ENCODE results near the gene ADK.

Gene ADK

DNA sequence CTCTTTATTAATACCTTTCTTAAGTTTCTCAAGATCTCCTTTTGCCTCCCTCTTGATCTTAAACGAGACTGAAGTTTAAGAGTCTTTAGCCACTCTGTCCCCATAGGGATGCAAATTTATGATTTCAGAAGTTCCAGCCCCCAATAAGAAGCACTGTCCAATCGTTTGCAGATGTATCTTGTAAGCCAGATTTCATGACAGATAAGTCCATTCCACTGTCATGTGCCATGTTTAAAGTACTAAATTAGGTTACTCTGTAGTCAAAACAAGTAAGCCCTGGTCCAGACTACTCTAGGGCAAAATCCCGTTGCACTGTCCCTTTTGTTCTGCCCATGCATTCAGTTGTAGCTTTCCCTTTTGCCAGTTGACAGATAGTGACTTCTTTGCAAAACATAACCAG, 518.2 kb downstream of the ADK start:
- TF ChIP-seq POLR2A (IDR thresholded peaks at IDR 0.05; ENCODE audit: low read depth, low read length): no peak
- DNase-seq (ENCODE audit: insufficient read length, low spot score): no peak
- FAIRE-seq: no peak

DNA sequence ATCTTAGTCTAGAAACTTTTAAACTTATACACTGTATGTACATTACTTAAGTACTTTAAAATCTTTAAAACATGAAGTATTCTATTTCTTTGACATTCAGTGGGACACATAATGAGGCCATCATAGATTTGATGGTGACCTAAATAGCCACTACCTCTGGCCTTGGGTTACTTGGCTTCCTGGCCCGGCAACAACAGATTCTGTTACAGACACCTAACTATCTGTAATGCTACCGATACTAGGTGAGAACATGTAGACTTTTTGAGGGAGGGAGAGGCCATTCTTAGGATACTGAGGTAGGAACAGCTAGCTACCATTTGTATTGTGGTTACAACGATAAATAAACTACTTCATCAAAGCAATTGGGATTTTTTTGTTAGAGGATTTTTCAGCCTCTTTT, 520.7 kb downstream of the ADK start:
- FAIRE-seq (no peak), DNase-seq (ENCODE audit: insufficient read length, low spot score) (no peak)
- TF ChIP-seq POLR2A (IDR thresholded peaks at IDR 0.05; ENCODE audit: low read depth, low read length): no peak

DNA sequence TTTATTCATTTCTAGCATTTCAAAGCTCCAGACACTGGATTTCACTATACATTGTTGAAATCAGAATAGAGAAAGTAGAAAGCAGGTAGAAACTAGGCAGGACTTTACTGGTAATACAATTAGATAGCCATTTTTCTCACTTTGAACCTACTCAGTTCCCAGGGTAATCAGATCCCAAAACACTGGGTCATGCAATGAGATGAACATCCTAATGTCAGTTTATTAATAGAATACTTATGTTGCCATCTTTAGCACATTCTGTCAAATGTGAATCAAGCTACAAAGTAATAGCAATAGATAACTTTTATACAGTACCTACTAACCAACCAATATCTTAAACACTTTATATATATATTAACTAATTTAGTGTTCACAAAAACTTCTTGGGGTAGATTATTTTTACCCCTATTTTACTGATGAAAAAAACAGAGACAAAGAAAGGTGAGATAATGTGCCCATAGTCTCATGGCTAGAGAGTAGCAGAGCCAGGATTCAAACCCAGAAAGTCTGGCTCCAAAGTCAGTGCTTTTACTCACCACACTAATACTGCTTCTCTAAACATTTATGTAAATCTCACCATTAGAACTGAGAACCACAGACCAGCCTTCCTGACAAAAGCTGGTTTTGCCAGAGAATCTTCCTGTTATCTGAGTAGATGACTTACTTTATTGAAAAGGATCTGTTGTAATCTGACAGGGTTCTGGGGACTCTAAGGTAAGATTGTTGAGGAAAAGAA, 521.6 kb downstream of the ADK start:
- FAIRE-seq (peak; percentile 30), DNase-seq (ENCODE audit: insufficient read length, low spot score) (no peak)

GRCh38 chr10:74674927-74675326, 523.9 kb downstream of the ADK start:
- TF ChIP-seq POLR2A (IDR thresholded peaks at IDR 0.05; ENCODE audit: low read depth, low read length): no peak
- DNase-seq (ENCODE audit: insufficient read length, low spot score) (no peak), FAIRE-seq (peak; percentile 45)

More for the DNA sequence above, 521.6 kb downstream of the ADK start:
- TF ChIP-seq POLR2A (IDR thresholded peaks at IDR 0.05; ENCODE audit: low read depth, low read length): no peak

GRCh38 chr10:74675484-74675883, 524.5 kb downstream of the ADK start:
- DNase-seq (ENCODE audit: insufficient read length, low spot score): no peak
- no peak for TF ChIP-seq POLR2A (IDR thresholded peaks at IDR 0.05; ENCODE audit: low read depth, low read length)
- FAIRE-seq: peak; percentile 20

- DNase-seq (ENCODE audit: insufficient read length, low spot score): no peak
- no peak for FAIRE-seq
- TF ChIP-seq POLR2A (IDR thresholded peaks at IDR 0.05; ENCODE audit: low read depth, low read length): no peak
These were observed 526.9 kb downstream of the ADK start for GRCh38 chr10:74677951-74678350.

DNA sequence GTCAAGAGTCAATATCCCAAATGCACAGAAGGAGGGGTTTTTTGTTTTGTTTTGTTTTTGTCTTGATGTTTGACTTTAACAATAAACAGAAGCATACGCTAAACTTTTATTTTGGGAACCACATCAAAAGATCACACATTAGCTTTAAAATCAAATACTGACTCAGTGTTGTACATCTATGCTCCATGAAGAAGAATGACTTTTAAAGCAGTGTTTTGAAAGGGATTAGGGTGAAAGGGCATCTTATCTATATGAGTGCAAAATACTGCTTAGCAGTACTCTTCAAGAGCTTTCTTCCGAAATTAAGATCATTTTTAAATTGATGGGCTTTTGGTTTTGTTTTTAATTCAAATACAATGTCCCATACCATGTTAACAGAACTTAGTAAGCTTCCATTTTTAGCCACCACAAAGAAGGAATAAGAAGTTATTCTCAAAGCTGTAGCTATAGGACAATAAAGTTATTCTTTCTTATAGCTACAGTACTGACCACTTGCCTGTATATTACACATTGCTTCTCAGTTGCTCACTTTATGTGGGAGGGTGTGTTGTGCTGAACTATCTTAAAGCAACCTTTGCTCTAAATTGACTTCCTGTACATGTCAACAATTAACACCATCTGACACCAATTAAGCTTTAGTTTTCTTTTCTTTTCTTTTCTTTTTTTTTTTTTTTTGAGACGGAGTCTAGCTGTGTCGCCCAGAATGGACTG, 531.1 kb downstream of the ADK start:
- FAIRE-seq (peak; percentile 80), DNase-seq (ENCODE audit: insufficient read length, low spot score) (no peak)
- no peak for TF ChIP-seq POLR2A (IDR thresholded peaks at IDR 0.05; ENCODE audit: low read depth, low read length)

DNA sequence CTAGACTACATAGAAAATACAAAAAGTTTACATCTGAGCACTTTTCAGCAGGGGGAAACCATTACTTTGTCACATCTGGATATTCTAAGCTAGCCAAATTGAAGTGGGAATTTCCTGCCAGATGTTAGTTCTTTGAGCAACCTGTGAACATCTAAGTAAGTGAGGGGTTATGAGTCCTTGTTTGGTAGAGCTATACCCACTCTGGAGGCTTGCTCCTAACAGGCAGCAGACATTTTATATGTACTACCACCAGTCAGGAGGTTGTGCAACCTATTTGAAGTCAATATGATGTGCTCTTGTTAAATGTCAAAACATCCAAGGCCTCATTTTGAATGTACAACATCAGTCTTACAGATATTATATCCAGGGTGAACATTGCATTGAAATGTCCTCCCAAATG, 532.0 kb downstream of the ADK start:
- peak; percentile 71 for FAIRE-seq
- TF ChIP-seq POLR2A (IDR thresholded peaks at IDR 0.05; ENCODE audit: low read depth, low read length): no peak
- no peak for DNase-seq (ENCODE audit: insufficient read length, low spot score)

DNA sequence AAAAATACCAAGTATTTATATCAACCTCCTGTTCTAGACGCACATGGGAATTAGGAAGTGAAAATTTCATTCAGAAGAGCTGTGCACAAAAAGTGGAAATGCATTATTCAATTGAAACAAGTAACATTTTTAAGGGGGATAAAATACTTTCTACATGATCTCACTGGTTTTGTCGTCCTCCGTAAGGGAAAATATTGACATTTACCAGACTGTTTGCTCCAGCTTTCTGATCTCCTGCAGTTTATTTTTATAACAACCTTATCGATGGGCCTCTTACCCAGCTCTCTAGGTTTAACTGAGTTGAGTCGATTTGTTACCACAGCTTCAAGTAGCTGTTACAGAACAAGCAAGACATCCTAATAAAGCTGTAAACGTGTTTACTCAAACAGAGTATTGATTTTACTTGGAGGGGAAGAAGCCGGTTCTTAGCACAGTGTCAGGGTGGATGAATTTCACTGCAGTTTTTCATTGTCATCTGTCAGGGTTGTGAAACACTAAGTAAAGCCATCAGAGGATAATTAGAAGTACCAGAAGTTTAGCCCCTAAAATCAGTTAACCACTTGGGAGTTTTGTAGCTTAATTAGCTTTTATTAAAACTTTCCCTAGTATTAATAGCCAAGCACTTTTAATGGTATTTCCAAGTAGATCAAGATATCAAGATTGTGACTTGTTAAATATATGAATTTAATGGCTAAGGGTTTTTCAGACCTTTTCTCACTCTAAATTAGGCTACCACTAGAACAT, 532.8 kb downstream of the ADK start:
- FAIRE-seq (peak; percentile 79), DNase-seq (ENCODE audit: insufficient read length, low spot score) (no peak)
- TF ChIP-seq POLR2A (IDR thresholded peaks at IDR 0.05; ENCODE audit: low read depth, low read length): no peak

DNA sequence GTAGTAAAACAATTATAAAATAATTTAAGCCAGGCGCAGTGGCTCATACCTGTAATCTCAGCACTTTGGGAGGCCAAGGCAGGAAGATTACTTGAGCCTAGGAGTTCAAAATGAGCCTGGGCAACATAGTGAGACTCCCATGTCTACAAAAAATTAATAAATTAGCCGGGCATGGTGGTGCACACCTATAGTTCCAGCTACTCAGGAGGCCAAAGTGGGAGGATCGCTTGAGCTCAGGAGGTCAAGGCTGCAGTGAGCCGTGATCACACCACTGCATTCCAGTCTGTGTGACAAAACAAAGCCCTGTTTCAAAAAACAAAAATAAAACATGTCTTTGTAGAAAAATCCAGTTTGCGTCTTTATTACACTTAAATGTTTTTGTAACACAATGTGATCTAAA, 533.4 kb downstream of the ADK start:
- no peak for FAIRE-seq
- no peak for DNase-seq (ENCODE audit: insufficient read length, low spot score)
- no peak for TF ChIP-seq POLR2A (IDR thresholded peaks at IDR 0.05; ENCODE audit: low read depth, low read length)

- no peak for TF ChIP-seq POLR2A (IDR thresholded peaks at IDR 0.05; ENCODE audit: low read depth, low read length)
- FAIRE-seq (no peak), DNase-seq (ENCODE audit: insufficient read length, low spot score) (no peak)
These were observed 534.5 kb downstream of the ADK start for GRCh38 chr10:74685564-74685963.

DNA sequence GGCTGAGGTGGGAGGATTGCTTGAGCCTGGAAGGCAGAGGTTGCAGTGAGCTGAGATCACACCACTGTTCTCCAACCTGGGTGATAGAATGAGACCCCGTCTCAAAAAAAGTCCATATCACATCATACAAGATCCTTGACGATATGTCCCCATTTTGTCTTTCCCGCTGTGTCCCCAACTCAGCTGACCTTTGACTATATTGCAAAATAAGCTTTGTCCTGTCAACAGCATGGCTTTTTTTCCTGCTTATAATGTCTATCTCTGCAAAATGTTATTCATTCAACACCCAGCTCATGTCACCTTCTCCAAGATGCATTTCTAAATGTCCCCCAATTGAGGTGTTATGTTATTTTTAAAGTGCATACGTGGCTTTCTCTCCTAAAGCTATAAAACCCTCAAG, 539.4 kb downstream of the ADK start:
- FAIRE-seq (no peak), DNase-seq (ENCODE audit: insufficient read length, low spot score) (no peak)
- TF ChIP-seq POLR2A (IDR thresholded peaks at IDR 0.05; ENCODE audit: low read depth, low read length): no peak

GRCh38 chr10:74691164-74691563, 540.1 kb downstream of the ADK start:
- FAIRE-seq: no peak
- no peak for TF ChIP-seq POLR2A (IDR thresholded peaks at IDR 0.05; ENCODE audit: low read depth, low read length)
- DNase-seq (ENCODE audit: insufficient read length, low spot score): no peak

- no peak for DNase-seq (ENCODE audit: insufficient read length, low spot score)
- no peak for TF ChIP-seq POLR2A (IDR thresholded peaks at IDR 0.05; ENCODE audit: low read depth, low read length)
- FAIRE-seq: peak; percentile 60
These were observed 553.8 kb downstream of the ADK start for GRCh38 chr10:74704629-74705357.

Data from H54 (cell line).